ENCODE measurements around the gene RASAL2. TPM values are rescaled to one million over a fixed set of nuclear protein-coding genes. Genes with fewer than 3 reads are reported as not detected.

The RASAL2 gene
- total and polyA plus RNA-seq, 9 of the 15 experiments (the other 6 are each of a cell fraction or from before 2014, with no cell fraction given) = 0.13 to 1.0 (median 0.62) TPM

- TF ChIP-seq, protein P1, sequence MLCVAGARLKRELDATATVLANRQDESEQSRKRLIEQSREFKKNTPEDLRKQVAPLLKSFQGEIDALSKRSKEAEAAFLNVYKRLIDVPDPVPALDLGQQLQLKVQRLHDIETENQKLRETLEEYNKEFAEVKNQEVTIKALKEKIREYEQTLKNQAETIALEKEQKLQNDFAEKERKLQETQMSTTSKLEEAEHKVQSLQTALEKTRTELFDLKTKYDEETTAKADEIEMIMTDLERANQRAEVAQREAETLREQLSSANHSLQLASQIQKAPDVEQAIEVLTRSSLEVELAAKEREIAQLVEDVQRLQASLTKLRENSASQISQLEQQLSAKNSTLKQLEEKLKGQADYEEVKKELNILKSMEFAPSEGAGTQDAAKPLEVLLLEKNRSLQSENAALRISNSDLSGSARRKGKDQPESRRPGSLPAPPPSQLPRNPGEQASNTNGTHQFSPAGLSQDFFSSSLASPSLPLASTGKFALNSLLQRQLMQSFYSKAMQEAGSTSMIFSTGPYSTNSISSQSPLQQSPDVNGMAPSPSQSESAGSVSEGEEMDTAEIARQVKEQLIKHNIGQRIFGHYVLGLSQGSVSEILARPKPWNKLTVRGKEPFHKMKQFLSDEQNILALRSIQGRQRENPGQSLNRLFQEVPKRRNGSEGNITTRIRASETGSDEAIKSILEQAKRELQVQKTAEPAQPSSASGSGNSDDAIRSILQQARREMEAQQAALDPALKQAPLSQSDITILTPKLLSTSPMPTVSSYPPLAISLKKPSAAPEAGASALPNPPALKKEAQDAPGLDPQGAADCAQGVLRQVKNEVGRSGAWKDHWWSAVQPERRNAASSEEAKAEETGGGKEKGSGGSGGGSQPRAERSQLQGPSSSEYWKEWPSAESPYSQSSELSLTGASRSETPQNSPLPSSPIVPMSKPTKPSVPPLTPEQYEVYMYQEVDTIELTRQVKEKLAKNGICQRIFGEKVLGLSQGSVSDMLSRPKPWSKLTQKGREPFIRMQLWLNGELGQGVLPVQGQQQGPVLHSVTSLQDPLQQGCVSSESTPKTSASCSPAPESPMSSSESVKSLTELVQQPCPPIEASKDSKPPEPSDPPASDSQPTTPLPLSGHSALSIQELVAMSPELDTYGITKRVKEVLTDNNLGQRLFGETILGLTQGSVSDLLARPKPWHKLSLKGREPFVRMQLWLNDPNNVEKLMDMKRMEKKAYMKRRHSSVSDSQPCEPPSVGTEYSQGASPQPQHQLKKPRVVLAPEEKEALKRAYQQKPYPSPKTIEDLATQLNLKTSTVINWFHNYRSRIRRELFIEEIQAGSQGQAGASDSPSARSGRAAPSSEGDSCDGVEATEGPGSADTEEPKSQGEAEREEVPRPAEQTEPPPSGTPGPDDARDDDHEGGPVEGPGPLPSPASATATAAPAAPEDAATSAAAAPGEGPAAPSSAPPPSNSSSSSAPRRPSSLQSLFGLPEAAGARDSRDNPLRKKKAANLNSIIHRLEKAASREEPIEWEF (CRISPR knock-in tag; IDR thresholded peaks at IDR 0.05) = no peak
- TF ChIP-seq, protein P2, sequence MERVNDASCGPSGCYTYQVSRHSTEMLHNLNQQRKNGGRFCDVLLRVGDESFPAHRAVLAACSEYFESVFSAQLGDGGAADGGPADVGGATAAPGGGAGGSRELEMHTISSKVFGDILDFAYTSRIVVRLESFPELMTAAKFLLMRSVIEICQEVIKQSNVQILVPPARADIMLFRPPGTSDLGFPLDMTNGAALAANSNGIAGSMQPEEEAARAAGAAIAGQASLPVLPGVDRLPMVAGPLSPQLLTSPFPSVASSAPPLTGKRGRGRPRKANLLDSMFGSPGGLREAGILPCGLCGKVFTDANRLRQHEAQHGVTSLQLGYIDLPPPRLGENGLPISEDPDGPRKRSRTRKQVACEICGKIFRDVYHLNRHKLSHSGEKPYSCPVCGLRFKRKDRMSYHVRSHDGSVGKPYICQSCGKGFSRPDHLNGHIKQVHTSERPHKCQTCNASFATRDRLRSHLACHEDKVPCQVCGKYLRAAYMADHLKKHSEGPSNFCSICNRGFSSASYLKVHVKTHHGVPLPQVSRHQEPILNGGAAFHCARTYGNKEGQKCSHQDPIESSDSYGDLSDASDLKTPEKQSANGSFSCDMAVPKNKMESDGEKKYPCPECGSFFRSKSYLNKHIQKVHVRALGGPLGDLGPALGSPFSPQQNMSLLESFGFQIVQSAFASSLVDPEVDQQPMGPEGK (CRISPR knock-in tag; IDR thresholded peaks at IDR 0.05; ENCODE audit: borderline replicate concordance) = no peak
These were observed 251.9 kb downstream of the RASAL2 start (continued) for GRCh38 chr1:178345807-178346206.

DNA sequence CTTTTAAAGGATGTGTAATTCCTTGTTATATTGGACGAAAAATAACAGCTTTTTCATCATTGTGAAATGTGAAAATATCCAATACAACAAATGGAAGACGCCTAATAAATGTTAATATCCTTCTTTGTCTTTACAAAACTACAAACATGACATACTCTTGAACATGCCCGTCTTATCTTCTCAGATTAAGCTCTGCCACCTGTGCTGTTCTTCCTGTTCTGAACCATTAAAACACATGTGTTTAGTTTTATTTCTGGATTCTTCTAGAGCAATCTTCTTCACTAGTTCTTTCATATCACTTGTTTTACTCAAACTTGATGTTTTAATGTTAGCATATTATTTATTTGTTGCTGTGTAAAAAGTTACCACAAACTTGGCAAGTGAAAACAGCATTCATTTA lies 255.9 kb downstream of the RASAL2 start:
- BruUV-seq (replicated peaks) = no TSS peak
- intact Hi-C loops (cut with micrococcal nuclease) = no loop called here
- in situ Hi-C loops (cut with MboI) = no loop called here
- no peaks in the 10 kb centered on the region for H3K9me1 ChIP-seq (ENCODE audit: control insufficient read depth, insufficient read depth, low read length)
- DNase-seq (ENCODE audit: extremely low read depth in 1 of 4, low spot score in 3 of 4) (no peak), ATAC-seq (no peak), FAIRE-seq (no peak)
- H4K20me1 ChIP-seq (replicated peaks; ENCODE audit: control insufficient read depth, insufficient read depth, low read length) = no peaks in the 10 kb centered on the region
- 2% methylated on average over 3 of the region's 3 CpGs for WGBS (ENCODE audit: insufficient coverage, low coverage, missing lambda C conversion rate)
- H3K36me3 ChIP-seq (ENCODE audit: control insufficient read depth, insufficient read depth, low read length) = no peaks in the 10 kb centered on the region
- H3K4me2 ChIP-seq (ENCODE audit: insufficient read depth, low read length) = no peak overlapping the region
- no peak overlapping the region for H3K27ac ChIP-seq (ENCODE audit: extremely low read depth, low read depth, low read length)
- H3K4me1 ChIP-seq (replicated peaks in 1 of 2; ENCODE audit: control insufficient read depth in 2 of 2, insufficient read depth in 2 of 2, low read length in 2 of 2) = no peaks in the 10 kb centered on the region
- TF ChIP-seq ZNF143 (CRISPR knock-in tag; IDR thresholded peaks at IDR 0.05) = no peak
- no peak for TF ChIP-seq SIN3A (IDR thresholded peaks at IDR 0.05; ENCODE audit: borderline replicate concordance in 2 of 2, control insufficient read depth in 1 of 2, low read depth in 2 of 2, low read length in 2 of 2)
- TF ChIP-seq E4F1 (CRISPR knock-in tag; IDR thresholded peaks at IDR 0.05; ENCODE audit: borderline replicate concordance) = no peak
- H3K9ac ChIP-seq (ENCODE audit: insufficient read depth in 1 of 2, low read depth in 2 of 2, low read length in 2 of 2) = no peak overlapping the region
- no peak overlapping the region for H3K4me3 ChIP-seq
- no peak overlapping the region for H2AFZ ChIP-seq (ENCODE audit: low read depth, low read length)
- H3K79me2 ChIP-seq (ENCODE audit: control insufficient read depth, insufficient read depth, low read length) = no peaks in the 10 kb centered on the region
- POLR2A ChIA-PET = no interaction called here
- H3K27me3 ChIP-seq (ENCODE audit: control insufficient read depth in 2 of 2, insufficient read depth in 2 of 2, low read length in 2 of 2) = no peaks in the 10 kb centered on the region
- no peaks in the 10 kb centered on the region for H3K9me3 ChIP-seq (replicated peaks; ENCODE audit: control insufficient read depth, insufficient read depth, low read depth, low read length)
- CTCF ChIA-PET (ENCODE audit: low intra/inter-chr PET ratio) = no interaction called here

All from K562 (cell line).